ENCODE results near the gene BOC.
A peak's percentile ranks its signal among the peaks of the same experiment; 100 is the strongest.
"Not testable (repeated sequence)": the region's sequence is repeated elsewhere in the genome, so short reads cannot be mapped to it uniquely, and the experiment has no call there.

The BOC gene

DNA sequence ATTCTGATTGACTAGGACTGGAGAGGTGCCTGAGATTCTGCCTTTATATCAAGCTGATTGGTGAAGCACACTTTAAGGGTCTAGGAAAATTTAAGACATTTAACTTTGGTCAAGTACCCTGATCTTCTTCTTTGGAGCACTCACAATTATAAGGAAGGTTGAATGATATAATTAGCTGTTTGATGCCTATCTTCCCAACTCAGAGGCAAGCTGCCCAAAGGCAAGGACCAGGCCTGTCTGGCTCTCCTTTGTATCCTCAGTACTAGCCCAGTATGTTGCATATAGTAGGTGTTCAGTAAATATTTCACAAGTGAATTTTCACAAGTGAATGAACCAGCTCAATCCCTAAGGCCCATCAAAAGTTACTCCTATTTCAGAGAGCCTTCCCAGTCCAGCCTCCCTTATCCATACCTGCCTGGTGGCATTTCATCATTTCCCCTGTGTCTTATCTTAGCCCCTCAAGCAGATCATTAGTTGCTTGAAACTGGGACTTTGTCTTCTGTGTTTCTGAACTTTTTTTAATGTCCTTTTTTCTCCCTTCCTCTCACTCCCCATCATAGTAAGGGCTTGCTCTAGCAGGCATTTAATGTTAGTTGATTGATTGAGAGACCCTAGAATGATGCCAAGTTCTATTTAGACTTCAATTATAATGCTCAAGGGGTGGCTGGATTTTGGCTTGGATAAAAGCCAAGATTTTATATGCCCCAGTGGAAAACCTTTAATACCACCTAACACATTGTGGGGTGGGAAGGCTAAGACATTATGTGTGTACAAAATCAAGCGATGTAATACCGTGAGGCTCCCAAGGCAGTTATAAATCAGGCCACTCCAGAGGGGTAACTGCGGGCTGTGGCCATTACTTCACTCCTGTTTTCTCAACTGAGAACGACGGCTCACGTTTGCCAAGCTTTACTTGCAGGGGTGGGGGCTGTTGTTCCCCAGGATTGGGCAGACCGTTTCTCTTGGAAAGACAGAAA, 43.2 kb upstream of the BOC start:
- TF ChIP-seq, protein P1, sequence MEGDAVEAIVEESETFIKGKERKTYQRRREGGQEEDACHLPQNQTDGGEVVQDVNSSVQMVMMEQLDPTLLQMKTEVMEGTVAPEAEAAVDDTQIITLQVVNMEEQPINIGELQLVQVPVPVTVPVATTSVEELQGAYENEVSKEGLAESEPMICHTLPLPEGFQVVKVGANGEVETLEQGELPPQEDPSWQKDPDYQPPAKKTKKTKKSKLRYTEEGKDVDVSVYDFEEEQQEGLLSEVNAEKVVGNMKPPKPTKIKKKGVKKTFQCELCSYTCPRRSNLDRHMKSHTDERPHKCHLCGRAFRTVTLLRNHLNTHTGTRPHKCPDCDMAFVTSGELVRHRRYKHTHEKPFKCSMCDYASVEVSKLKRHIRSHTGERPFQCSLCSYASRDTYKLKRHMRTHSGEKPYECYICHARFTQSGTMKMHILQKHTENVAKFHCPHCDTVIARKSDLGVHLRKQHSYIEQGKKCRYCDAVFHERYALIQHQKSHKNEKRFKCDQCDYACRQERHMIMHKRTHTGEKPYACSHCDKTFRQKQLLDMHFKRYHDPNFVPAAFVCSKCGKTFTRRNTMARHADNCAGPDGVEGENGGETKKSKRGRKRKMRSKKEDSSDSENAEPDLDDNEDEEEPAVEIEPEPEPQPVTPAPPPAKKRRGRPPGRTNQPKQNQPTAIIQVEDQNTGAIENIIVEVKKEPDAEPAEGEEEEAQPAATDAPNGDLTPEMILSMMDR (conservative IDR thresholded peaks at IDR 0.05): no peak
- peak overlapping the region; percentile 73 for H3K27ac ChIP-seq

DNA sequence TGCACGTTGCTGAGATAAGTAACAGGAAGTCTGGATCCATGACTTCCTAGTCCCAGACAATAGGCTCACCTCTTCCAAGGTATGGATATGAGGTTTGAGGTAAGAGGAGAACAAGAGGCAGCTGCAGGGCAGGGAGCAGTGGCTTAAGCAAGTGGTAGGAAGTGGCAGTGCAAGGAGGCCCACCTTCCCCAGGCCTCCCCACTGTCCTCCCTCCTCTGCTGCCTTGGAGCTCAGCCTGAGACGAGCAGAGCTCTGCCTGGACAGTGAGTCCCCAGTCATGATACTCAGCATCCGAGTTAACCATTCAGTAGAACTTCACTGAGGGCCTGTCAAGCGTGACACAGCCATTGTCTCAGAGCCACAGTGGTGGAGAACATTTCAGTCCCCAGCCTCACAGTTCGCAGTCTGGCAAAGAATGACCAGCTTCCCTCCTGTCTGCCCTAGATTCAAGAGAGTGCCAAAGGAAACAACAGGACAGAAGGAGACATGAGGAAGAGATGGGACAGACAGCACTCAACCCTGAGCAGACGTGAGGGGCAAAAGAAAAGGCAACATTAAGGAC, 41.4 kb upstream of the BOC start:
- TF ChIP-seq, protein P1 (conservative IDR thresholded peaks at IDR 0.05): no peak
- no peak overlapping the region for H3K27ac ChIP-seq

DNA sequence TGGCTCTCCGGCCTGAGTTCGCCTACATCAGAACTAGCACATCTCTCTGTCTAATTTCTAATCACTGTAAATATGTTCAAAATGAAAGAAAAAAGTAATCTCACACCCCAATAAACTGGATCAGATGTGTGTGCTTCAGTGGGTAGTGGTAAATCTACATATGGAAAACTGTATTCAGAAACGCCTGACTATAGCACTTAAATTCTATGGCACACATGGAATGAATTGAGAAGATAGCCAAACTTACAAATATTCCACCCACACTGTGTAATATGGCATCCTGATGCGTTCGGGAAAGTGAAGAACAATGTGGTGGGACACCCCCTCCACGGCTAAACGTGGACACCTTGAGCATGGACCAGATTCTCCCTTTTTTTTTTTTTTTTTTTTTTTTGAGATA, 40.6 kb upstream of the BOC start:
- TF ChIP-seq, protein P1 (conservative IDR thresholded peaks at IDR 0.05): no peak
- no peak overlapping the region for H3K27ac ChIP-seq

DNA sequence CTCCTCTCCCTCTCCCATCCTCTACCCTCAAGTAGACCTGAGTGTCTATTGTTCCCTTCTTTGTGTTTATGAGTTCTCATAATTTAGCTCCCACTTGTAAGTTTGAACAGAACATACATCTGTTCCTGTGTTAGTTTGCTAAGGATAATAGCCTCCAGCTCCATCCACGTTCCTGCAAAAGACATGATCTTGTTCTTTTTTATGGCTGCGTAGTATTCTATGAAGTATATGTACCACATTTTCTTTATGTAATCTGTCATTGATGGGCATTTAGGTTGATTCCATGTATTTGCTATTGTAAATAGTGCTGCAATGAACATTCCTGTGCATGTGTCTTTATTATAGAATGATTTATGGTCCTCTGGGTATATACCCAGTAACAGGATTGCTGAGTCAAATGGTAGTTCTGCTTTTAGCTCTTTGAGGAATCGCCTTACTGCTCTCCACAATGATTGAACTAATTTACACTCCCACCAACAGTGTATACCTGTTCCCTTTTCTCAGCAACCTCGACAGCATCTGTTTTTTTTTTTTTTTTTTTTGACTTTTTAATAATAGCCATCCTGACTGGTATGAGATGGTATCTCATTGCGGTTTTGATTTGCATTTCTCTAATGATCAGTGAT, 39.6 kb upstream of the BOC start:
- not testable (repeated sequence) for H3K27ac ChIP-seq

DNA sequence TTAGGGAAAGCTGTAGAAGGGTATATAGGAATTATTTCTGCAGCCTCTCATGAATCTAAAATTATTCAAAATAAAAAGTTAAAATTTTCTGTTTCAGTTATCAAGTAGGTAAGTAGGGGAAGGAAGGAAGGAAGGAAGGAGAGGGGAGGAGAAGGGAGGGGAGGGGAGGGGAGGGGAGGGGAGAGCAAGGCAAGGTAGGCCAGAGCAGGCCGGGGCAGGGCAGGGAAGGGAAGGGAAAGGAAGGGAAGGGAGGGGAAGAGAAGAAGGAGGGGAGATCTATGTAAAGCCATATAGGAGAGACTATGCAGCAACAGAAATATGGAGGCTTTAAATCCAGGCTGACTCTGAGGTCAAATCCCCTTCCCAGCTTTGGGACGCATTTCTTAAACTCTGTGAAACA, 38.3 kb upstream of the BOC start:
- H3K27ac ChIP-seq: no peak overlapping the region
- TF ChIP-seq, protein P1 (conservative IDR thresholded peaks at IDR 0.05): no peak

DNA sequence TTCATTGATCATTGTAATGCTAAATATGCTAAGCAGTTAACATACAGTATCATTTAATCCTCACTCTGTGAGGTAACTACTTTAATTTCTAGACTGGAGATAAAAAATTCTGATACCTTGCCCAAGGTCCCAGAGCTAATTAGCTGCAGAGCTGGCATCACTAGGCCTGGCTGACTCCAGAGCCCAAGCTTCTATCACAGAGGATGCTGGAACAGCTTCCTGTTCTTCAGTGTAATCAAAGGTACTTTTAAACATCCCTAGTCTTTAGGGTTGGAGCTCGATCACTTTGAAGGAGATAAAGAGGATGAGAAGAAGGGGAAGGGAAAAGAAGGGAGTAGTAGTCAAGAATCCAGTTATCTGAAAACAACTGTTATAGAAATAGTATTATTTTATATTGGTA, 37.1 kb upstream of the BOC start:
- TF ChIP-seq, protein P1 (conservative IDR thresholded peaks at IDR 0.05): no peak
- H3K27ac ChIP-seq: no peak overlapping the region

DNA sequence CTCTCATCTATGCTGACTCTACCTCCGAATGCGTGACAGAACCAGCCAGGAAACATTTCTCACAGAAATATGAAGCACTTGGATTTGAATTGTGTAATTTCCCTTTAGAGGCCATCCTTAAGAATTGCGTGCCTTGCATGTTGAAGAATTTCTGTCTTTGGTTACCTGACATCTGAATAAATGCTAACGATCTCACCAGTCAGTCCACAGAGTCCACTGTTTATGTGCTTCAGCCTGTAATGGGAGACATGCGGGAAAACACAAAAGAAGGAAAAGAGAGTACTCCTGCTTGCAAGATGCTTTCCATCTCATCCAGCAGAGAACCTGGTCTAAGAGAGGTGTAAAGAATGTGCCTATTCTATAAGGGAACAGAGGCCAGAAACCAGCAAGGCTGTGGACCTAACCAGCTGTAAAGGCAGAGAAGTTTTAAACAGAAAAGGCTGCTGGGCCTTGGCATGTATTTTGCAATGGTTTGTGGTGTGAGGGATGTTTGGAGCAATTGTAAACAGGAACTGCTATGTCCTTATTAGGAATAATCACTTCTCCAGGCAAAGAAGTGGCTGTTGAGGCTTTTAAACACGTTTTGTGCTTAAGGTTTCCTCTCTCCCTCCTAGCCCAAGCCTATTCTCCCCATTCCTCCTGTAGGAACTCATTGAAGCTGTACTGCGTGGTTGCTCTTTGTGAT, 36.4 kb upstream of the BOC start:
- no peak overlapping the region for H3K27ac ChIP-seq
- TF ChIP-seq, protein P1 (conservative IDR thresholded peaks at IDR 0.05): no peak
